Fibroblast of peridontal ligament (primary cell): ENCODE measurements around the gene SCFD2.

Experiments
- DNase-seq: peaks from one replicate; pipeline ENCODE4 v3.0.0-alpha.2; 2010; ENCODE audit errors: extremely low read depth

SCFD2 gene

GRCh38 chr4:52957220-52957686 is 408.6 kb downstream of the SCFD2 start:
- peak; percentile 17 for DNase-seq

DNA sequence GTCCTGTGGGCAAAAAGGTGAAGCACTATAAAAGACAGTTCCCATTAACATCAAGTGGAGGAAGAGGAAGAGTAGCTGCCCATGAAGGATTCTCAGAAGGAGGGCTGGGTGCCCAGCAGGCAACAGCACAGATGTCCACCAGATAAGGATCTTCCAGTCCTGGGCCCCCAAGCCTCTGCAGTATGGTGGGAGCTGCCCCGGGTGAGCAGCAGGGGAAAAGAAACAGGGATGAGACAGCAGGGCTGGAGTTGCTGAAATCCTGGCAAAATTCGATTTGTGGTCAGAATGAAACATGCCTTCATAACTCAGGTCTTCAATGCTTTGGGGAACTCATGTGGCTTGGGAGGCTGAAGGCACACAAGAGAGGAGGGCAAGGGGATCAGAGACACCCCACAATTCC is 409.2 kb downstream of the SCFD2 start:
- peak; percentile 50 for DNase-seq

DNA sequence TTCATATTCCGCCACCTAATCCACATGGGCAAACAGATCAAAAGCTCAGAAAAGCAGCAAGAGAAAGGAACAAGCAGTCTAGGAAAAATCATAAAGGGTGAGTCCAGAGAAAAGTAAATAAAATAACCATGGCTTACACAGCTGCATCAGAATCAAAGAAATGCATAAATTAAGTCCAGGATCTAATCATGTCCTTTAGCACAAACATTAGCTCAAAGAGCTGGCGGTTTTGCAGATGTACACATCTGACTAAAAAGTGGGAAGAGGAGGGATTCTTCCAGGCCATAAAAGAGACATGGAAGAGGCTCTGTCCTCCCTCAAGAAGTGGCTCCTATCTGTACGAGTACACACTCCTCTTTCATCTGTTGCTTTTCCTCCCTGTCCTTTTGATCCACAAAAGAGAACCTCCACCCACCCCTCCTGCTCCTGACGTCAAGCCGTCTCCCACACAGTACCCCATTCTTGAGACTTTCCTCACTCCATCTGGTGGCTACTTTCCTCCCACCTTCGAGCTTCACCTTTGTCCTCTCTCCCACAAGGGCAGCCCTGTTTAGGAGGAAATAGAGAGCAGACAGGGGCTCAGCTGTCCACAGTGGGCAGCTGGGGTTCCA is 411.2 kb downstream of the SCFD2 start:
- no peak for DNase-seq

DNA sequence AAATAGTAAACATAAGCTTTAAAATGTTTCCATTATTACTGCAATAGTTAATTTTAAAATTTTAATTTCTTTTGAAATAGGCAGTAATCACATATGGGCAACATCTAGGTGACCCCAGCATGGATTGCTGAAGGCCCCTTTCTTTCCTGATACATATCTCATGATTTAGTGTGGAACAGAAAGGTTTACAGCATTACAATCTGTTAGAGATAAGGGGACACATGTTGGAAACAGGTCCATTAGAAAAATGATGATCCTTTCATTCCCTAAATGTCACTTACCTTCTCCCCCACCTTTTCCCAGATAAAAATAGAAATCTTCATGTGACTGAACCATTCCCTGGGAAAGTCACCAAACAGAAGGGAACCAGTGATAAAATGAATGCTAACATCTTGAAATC is 413.3 kb downstream of the SCFD2 start:
- no peak for DNase-seq

DNA sequence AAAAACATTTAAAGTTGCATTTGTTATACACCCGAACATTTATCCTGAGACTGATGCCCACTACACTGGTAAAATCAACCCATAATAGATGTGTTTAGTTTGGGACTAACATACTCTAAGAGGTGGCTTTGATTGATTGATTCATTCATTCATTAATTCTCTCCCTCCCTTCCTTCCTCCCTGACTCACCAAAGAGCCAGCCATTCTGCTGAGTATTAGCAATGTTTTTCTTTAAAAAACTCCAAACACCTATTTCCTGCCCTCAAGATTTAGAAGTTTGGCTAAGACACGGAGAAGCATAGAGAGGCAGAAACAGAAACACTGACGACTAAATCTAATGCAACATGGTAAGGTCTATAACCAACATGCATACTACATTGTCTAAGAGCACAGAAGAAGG is 414.8 kb downstream of the SCFD2 start:
- no peak for DNase-seq

DNA sequence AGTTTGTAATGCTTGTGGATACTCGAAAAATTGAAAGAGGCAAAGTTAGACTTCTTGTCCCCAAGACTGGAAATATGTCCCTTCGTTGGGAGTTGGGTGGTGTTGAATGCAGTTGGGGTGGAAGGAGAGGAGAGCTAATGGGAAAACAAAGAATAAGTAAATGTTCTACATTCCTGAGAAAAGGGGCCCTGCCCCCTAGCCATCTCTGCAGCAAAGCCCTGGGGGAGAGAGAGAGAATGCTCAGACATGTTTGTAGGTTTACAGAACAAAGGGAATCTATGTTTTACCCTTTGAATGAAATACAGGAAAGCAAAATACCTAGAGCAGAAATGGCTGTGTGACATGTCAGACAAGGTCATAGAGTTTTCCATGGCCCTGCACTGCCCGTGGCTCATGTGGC is 415.6 kb downstream of the SCFD2 start:
- DNase-seq: no peak

GRCh38 chr4:52949336-52949735 is 416.5 kb downstream of the SCFD2 start:
- DNase-seq: no peak

- DNase-seq: no peak
Observed at GRCh38 chr4:52948057-52948423, 417.8 kb downstream of the SCFD2 start.

DNA sequence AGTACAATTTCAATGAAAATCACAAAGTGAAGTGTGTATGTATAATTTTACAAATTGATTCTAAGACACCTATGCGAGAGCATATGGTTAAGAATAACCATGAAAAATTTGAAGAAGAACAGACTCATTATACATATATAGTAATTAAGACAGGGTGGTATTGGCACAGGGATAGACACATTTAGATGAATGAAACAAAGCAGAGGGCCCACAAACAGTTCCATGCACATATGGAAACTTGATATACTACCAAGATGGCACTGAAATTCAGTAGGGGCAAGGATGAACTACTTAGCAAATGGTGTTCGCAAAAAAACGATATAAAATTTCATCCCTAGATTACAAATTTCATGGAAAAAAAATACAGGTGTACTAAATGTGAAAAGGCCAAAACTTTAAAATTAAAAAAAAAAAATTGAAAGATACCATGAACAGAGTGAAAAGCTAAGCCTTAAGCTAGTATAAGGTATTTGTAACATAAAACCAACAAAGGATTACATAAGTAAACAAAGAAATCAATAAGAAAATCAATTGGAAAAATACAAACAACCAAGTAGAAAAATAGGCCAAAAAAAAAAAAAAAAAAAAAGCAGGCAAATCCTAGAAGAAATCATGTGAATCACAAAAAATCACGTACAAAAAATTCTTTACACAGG is 418.3 kb downstream of the SCFD2 start:
- DNase-seq: no peak

- DNase-seq: no peak
Observed at GRCh38 chr4:52946855-52947254, 419.0 kb downstream of the SCFD2 start.

GRCh38 chr4:52945982-52946381 is 419.9 kb downstream of the SCFD2 start:
- DNase-seq: no peak

GRCh38 chr4:52945326-52945898 is 420.4 kb downstream of the SCFD2 start:
- no peak for DNase-seq

DNA sequence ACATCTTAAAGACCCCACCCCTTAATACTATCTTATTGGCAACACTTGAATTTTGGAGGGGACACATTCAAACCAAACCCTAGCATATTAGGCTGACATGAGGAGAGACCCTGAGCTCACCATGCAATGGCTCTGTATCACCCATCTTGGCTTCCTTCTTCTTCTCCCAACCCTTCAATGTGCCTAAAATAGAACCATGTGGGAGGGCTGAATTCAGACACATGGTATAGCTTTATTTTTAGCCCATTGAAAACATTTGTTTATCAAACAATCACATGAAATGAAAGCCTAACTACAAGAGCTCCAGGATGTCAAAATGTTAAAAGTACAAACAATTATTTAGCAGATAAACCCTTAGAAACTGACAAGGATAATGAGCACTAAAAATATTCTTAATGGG is 422.2 kb downstream of the SCFD2 start:
- DNase-seq: no peak

- DNase-seq: no peak
Observed at GRCh38 chr4:52942936-52943335, 422.9 kb downstream of the SCFD2 start.

- no peak for DNase-seq
Observed at GRCh38 chr4:52941450-52941849, 424.4 kb downstream of the SCFD2 start.

DNA sequence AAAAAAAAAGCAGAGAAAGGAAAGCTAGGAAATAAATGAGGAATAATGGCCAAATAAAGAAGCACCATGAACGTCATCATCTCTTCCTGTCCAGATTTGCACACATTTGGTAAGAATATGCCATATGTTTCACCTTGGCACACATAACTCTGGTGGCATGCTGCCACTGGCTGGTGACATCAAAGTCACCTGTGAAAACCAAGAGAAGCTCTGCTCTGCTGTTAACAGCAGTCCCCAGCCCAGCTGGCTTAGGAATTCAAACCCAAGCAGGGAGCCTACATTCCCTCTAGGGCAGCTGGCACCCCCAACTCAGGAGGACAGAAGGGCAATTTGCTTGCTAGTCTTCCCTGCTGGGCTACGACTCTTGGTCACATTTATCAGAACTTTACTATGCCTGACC is 426.1 kb downstream of the SCFD2 start:
- no peak for DNase-seq

DNA sequence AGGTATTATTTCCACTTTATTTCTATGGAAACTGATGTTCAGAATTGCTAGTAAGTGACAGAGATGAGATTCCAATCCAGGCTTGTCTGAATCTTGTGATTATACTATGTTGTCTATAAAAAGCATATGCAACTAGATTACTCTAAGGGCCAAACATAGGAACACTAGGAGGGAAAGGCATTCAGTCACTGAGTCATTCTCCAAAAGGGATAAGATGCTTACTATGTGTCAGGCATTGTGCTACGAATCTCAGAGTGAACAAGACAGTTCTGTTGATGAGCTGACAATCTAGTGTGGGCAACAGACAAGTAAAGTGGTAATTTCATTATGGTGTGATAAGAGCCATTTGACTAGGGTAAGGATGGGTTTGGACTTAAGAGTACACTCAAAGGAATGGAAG is 426.5 kb downstream of the SCFD2 start:
- DNase-seq: no peak

- DNase-seq: no peak
Observed at GRCh38 chr4:52937829-52938228, 428.0 kb downstream of the SCFD2 start.

GRCh38 chr4:52936729-52937128 is 429.1 kb downstream of the SCFD2 start:
- DNase-seq: no peak

- DNase-seq: no peak
Observed at GRCh38 chr4:52935317-52935716, 430.5 kb downstream of the SCFD2 start.

- DNase-seq: no peak
Observed at GRCh38 chr4:52933738-52934137, 432.1 kb downstream of the SCFD2 start.

GRCh38 chr4:52932591-52933470 is 433.0 kb downstream of the SCFD2 start:
- peak; percentile 46 for DNase-seq

DNA sequence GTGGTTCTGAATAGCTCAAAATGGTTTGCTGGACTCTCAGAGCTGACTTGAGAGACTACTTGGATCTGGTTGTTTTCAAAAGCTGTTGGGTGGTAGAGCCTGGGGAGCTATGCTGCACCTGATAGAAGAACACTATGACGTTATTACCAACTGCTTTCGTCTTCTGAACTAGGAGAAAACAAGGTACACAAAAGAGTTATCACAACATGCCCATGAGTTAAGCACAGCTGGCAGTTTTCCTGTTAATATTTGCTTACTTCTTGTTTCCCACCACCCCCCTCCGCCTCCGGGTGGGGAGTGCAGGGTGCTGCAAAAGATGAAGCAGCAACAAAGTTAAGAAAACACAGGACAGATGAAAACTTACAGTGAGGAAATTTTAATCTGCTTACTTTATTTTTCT is 434.6 kb downstream of the SCFD2 start:
- no peak for DNase-seq
